HG03159 (cell line): ENCODE results near the gene AGRN.
"Not testable (repeated sequence)": the region's sequence is repeated elsewhere in the genome, so short reads cannot be mapped to it uniquely, and the experiment has no call there.

Experiments
- ATAC-seq: cut with Tn5 transposase; IDR thresholded peaks from one replicate; pipeline ENCODE4 v1.9.1; 2021; ENCODE audit warnings: mild to moderate bottlenecking, moderate library complexity; ENCODE audit not compliant: unreplicated experiment

The AGRN gene

DNA sequence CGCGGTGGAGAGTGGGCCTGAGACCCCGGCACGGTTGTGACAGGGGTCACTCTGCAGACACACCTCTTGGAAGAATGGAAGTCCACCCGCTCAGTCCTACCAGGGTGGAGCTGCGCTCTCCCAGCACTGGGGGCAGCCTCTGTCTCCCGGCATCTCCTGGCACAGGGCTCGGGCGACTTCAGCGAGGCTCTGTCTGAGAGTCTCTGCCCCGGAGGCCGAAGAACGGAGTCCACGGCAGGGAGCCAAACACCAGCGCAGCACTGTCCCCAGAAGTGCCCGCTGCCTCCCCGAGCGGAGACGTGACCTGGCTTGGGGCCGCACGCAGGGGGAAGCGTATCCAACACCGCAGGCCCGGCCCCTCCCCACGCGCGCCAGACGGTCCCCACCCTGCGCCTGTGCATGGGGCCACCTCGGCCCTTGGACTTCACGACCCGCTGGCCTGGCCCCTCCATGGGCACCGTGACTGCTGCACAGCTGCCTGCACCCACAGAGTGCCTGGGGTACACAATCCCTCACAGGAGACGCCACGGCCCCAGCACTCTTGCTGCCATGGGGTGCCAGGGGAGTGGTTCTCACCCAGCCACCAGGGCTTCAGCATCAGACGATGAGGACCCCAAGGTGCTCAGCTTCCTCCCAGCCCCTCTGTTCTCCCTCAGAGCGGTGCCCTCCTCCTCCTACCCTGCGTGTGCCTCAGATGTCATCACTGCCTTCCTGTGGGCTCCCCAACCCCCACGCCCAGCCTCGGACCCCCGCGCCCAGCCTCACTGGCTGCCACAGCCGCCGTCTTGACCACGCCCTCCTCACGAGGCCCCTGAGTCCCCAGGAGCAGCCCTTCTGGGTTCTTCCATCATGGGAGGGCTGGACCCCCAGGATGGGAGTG lies 69.1 kb downstream of the AGRN start:
- ATAC-seq = no peak

DNA sequence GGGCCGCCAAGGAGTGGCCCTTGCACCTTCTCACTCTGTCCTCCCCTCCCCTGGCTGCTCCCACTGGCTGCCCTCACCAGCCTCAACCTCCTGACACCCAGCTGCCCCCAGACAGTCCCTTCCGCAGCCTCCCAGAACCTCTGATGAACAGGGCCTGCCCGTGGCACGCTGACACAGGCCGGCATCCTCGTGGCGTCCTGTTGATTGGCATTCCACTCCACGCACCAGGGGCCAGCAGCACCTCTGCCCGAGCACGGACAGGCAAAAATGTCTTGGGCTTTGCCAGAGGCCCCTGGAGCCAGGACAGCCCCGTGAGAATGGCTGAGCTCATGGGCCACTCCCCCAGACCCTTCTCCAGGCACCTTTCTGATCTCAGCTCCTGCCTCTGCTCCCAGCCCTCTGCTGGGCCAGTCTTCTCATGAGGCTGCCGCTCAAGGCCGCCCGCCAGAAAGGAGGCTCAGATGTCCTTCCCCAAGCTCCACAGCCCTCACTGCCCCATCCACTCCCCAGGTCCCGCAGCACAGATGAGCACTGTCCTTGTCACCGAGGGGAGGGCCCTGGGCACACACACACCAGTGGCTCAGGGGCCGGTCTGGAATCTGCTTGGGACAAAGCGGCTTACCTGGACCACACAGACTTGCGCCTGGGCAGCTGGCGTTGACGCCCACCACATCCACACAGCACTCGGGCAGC lies 70.0 kb downstream of the AGRN start:
- ATAC-seq = no peak

- ATAC-seq = no peak
These were observed 70.8 kb downstream of the AGRN start for GRCh38 chr1:1090424-1091343.

DNA sequence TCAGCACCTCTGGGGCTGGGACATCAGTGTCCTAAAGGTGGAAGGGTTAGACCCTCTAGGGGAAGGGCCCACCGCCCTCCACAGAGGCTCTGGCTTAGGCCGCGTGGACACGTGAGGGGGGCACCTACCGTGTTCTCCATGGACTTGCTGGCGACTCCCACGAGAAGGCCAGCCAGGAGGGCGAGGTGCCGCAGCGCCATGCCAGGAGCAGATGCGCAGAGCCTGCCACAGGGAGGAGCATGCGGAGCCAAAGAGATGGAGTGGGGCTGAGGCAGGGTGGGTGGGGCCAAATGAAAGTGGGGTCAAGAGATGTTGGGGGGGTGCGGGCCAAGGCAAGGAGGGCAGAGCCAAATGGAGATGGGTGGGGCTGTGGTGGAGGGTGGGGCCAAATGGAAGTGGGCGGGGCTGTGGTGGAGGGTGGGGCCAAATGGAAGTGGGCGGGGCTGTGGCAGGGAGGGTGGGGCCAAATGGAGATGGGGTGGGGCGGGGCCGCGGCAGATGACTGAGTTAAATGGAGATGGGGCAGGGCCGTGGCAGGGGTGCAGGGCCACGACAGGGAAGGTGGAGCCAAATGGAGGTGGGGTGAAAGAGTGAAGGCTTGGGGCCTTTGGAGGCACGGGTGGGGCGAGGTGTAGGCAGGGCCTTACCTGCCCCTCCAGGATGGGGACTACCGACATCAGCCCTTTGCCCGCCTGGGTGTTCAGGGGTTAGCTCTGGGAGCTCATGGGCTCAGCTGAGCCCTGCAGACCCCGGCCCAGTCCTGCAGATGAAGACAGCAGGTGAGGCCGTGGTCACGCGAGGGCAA lies 71.6 kb downstream of the AGRN start:
- ATAC-seq = no peak

DNA sequence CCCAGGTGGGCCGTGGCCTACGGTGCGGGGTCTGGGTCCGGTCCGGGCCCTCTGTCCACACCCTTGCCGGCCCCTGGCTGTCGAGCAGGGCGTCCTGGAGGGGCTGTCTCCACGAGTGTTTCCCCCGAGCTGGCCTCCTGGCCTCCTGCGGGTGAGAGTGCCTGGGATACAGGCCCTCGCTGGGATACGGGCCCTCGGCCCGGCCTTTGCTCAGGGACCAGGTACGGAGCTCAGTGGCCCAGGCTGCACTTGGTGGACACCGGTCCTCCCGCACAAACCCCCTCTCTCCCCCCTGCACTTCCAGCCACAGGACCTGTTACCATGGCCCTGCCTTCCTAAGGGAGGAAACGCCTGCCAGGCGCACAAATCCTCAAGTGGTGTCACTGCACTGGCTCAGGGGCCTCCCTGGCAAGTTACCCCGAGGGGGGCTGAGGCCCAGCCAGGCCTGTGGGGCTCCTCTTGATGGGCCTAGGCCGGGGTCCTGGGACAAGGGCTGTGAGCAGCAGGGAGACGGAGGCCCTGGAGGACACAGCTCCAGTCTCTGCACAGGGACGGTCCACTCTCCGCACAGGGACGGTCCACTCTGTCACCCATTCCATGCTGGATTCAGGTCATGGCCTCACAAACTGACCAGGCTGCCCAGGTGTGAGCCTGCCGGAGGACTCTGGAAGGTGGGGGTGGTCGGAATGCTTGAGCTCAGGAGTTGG lies 72.4 kb downstream of the AGRN start:
- ATAC-seq = no peak

GRCh38 chr1:1092894-1093609 lies 73.1 kb downstream of the AGRN start:
- ATAC-seq = no peak

- no peak for ATAC-seq
These were observed 73.7 kb downstream of the AGRN start for GRCh38 chr1:1093610-1093943.

DNA sequence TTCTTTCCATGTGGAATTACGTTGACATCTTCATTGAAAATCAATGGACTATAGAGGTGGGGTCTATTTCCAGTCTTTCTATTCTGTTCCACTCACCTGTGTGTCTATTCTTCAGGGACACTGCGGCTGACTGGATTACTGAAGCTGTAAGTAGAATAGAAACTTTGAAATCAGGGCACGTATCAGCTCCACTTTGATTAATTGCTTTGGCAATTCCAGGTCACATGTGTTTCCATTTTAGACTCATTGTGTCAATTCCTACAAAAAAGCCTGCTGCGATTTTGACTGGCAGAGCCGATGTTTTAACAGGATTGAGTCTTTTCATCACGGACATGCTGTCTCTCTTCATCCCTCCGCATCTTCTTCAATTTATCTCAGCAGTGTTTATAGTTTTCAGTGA lies 75.1 kb downstream of the AGRN start:
- no peak for ATAC-seq

DNA sequence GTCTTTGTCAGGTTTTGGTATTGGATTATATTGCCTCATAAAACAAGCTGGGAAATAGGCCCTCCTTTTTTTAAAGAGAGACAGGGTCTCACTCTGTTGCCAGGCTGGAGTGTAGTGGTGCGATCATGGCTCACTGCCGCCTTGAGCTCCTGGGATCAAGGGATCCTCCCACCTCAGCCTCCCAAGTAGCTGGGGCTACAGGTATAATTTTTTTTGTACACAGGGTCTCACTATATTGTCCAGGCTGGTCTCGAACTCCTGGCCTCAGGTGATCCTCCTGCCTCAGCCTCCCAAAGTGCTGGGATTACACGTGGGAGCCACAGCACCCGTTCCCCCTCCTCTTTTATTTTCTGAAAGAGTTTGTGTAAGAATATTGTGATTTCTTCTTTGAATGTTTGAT lies 76.2 kb downstream of the AGRN start:
- ATAC-seq = not testable (repeated sequence)

DNA sequence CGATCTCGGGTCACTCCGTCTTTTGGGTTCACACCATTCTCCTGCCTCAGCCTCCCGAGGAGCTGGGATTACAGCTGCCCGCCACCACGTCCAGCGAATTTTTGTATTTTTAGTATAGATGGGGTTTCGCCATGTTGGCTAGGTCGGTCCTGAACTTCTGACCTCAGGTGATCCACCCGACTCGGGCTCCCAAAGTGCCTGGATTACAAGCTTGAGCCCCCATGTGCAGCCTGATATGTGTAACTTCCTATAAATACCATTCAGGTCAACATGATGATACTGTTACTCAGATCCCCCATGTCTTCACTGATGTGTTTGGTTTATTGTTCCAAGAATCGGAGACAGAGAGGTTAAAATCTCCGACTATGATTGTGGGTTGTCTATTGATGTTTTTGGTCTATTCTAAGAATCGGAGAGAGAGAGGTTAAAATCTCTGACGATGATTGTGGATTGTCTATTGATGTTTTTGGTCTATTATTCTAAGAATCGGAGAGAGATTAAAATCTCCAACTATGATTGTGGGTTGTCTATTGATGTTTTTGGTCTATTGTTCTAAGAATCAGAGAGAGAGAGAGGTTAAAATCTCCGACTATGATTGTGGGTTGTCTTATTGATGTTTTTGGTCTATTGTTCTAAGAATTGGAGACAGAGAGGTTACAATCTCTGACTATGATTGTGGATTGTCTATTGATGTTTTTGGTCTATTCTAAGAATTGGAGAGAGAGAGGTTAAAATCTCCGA lies 78.9 kb downstream of the AGRN start:
- no peak for ATAC-seq

DNA sequence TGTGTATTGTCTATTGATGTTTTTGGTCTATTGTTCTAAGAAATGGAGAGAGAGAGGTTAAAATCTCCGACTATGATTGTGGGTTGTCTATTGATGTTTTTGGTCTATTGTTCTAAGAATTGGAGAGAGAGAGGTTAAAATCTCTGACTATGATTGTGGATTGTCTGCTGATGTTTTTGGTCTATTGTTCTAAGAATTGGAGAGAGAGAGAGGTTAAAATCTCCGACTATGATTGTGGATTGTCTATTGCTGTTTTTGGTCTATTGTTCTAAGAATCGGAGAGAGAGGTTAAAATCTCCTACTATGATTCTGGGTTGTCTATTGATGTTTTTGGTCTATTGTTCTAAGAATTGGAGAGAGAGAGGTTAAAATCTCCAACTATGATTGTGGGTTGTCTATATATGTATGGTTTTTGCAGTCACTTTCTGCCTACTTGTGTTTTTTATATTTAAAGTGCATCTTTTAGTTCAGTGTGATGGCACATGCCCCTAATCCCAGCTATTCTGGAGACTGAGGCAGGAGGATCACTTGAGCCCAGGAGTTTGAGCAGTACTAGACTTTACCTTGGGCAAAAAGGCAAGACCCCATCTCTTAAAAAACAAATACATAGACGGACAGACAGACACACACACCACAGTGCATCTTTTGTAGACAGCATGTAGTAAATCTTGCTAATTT lies 79.7 kb downstream of the AGRN start:
- no peak for ATAC-seq

- ATAC-seq = no peak
These were observed 80.4 kb downstream of the AGRN start for GRCh38 chr1:1100296-1100695.

DNA sequence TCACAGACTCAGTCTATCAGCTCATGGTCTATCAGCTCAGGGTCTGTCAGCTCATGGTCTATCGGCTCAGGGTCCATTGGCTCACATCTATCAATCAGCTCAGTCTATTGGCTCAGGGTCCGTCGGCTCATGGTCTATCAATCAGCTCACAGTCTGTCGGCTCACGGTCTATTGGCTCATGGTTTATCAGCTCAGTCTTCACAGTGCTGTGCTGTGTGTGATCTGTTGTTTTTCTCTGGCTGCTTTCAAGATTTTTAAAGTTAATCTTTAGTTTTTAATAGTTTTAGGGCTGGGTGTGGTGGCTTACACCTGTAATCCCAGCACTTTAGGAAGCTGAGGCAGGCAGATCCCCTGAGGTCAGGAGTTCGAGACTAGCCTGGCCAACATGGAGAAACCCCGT lies 81.6 kb downstream of the AGRN start:
- no peak for ATAC-seq

DNA sequence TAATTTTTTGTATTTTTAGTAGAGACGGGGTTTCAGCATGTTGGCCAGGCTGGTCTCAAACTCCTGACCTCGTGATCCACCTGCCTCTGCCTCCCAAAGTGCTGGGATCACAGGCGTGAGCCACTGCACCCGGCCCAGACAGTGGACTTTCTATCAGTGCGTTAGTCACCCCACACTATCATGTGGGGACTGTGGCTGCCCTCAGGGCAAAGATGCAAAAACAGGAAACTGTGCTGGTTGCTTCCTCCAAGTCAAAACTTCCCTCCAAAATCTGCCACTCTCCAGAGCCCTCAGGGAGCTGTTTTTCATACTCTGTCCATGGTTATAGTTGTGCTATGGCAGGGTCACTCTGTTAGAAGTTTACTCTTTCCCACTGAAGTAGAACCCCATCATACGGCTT lies 84.2 kb downstream of the AGRN start:
- ATAC-seq = not testable (repeated sequence)
